HG03280 (cell line): Measurements from ENCODE around the gene C1D.
A peak's percentile ranks its signal among the peaks of the same experiment; 100 is the strongest.

Experiments used
- ATAC-seq: cut with Tn5 transposase; IDR thresholded peaks from one replicate; pipeline ENCODE4 v1.9.1; 2021; ENCODE audit warnings: mild to moderate bottlenecking, moderate library complexity; ENCODE audit not compliant: unreplicated experiment

Gene C1D

DNA sequence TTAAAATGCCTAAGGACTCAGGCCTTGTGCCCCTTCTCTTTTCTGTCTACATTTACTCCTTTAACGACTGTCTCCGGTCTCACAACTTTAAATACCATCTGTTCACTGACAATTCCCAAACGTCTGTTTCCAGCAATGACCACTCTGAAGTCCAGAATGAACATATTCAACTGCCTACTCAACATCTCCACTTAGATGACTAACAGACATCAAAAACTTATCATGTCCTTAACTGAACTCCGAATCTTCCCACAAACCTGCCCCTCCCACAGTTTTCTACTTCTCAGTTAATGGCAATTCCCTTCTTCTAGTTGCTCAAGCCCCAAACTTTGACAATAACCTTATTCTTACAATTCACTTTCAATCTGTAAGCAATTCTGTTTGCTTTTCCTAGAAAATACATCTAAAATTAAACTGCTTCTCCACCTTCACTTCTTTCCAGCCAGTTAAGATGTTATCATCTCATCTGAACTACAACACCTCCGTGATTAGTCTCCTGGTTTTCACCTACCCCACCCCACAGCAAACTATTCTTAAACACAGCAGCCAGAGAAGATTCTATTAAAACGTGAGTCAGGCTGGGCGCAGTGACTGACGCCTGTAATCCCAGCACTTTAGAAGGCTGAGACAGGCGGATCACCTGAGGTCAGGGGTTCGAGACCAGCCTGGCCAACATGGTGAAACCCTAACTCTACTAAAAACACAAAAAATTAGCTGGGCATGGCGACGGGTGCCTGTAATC is 2.8 kb downstream of the C1D start:
- ATAC-seq, result no peak

DNA sequence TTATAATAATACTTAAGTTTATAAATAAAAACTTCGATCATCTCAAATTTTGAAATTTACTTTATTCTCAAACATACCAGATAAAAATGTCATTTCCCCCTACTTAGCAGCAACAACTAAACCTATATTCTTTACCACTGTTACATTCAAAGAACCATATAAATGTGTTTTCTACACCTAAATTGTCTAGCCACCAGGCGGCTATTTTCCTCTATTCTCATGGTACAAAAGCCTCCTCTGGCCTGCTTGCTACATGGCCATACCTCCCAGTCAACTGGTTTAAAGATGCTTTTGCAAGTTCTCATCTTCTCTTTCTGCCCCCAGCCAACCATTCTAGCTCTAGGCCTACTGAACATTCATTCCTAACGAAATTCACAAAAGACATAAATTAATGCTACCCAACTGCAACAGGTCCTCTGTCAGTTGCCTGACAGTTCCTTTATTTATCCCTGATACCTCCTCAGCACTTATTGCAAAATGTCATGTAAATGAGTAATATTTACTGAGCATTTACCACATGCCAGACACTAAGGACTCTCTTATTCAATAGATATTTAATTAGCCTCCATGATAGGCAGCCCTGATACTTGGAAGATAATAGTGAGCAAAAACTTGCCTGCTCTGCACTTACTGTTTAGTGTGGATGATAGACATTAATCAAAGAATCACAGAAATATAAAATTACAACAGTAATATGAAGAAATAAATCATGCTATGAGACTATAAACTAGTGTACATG is 5.0 kb downstream of the C1D start:
- no peak for ATAC-seq

DNA sequence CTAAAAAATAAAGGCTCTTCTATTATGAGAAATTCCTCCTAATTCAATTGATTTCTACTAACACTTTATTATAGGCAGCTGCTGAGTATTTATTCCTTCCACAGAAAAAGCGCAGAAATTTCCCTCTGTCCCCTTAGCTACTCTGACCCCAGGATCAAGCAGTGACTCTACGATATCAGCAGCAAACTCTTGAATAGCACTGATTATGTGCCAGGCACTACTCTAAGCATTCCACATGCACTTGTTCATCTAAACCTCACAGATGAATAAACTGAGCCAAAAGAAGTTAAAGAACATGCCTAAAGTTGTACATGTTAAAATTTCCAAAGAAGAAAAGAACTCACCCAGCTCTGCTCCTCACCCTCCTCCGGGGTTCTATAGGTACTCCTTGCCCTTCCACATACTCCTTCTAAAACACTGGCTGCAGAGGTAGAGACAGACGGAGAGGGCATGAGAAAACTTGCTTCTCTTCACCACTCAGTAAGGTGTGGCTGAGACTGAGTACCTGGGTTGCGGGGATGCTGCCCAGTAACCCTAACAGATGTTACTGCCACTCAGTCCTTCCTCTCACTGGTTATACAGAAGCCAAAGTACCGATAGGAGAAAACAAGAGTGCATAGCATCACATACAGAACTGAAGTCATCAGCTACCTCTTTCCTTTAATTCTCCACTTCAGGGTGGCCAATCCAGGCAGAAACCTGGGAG is 9.9 kb downstream of the C1D start:
- ATAC-seq, result no peak

DNA sequence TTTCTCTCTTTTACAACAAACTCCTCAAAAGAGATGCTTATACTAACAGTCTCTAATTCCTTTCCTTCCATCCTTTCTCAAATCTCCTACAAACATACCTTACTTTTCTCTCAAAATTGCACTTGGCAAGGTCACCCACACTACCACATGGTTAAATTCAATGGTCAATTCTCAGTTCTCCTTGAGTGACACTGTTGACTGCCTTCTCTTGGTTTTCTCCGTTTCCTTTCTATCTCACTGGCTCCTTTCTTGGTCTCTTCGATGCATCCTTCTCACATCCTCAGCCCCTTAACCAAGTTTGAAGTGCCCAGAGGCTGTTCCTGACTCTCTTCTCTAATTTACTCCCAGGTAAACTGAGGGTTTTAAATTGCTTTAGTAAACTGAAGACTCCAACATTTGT is 12.5 kb downstream of the C1D start:
- no peak for ATAC-seq

DNA sequence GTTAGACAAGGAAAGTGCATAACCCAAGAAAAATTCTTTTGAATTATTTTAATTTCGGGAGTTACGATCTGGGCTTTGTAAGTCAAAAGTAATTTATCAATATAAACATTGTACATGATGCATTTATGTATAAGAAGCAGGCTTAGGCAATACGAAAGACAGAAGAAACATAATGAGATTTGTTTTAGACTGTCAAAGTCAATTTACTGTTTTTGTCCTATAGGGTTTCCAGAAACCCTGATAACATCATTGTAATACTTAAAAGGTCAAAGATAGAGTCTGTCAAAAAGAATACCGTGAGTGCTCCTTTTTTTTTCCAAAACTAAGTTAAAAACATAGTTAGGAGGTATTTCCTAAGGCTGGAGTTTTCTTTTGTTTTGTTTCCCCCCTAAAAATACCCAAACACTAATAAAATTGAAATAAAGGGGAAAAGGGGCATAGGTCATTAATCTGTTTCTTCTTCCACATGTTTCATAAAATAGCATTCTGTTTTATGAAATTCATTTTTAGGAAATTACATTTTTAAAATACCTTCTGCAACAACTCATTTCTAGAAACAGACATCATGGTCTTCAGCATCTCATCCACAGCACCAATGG is 16.1 kb downstream of the C1D start:
- ATAC-seq, result no peak

DNA sequence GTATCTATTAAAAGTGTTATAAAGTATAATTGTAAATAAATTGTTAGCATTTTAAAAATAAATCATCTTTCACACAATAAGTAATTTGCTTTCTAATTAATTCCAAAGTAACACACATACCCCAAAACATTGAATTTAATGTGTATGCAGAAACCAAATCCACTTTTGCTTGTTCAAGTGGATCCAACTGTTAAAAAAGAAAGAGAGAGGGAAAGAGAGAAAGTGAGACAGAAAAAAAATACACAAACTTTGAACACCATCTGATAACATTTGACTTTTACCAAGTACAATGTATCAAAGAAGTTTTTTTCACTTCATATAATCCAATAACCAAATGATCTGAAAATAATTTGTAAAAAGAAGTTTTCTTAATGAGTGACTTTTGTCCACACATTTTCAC is 16.6 kb downstream of the C1D start:
- ATAC-seq, result no peak

DNA sequence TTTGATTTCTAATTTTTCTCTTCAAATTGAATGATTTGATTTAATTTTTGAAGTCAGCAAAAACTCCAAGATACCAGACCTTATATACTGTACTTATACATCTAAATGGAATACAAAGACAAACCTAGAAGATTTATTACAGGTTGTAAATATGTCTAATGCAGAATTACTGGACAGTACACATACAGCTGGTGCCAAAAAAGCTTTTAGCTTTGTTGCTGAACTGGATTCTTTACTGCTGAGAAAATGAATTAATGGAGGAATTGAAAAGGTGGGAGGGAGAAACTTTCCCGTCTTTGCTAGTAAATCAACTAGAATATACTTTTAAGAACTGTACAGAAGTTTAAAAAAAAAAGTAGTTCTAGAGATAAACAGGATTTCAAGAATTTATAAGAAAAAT is 17.5 kb downstream of the C1D start:
- no peak for ATAC-seq

DNA sequence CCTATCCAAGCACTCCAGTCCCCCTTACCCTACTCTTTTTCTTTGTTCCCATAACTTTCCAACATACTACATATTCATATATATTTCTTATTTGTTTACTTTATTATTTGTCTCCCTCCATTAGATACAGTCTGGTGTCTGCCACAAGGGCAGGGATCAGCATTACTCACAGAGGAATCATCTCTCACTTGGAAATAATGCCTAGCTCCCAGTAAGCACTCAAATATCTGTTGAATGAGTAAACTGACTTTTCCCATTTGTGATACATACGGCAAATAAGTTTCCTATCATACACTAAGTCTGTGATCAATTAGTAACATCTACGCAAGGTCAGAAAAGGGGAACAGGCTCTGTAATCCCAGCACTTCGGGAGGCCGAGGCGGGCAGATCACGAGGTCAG is 18.7 kb downstream of the C1D start:
- no peak for ATAC-seq

DNA sequence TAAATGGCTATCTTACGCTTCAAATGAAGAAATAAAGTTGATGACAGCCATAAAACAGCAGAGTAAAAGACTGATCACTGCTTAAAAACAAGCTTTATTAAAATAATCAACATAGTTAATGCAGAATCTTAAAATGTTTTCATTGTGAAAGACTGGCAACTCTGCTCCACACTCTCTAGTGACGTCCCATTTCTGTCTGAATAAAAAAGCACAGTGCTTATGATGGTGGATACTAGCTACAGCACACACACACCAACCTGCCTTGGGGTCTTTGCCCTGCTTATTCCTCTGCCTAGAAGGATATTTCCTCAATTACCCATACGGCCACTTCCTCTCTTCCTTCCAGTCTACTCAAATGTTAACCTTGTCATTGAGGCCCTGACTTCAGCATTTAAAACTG is 19.1 kb downstream of the C1D start:
- ATAC-seq, result no peak

DNA sequence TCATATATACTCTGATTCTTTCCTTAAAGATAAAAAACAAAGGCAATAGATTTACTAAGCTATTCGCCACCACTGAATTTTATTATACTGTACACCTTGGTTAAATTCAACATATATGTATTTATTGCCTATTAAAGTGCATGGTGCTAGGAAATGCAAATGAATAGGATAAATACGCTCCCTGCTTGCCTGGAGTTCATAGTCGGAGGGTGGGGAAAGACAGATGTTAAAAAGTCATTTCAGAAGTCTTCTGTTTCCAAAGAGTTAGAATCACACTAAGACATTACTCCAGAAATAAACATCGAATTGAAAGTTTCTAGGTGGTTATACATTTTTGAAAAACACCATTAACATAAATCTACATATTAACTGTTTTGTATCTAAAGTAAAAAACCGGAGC is 19.8 kb downstream of the C1D start:
- no peak for ATAC-seq

DNA sequence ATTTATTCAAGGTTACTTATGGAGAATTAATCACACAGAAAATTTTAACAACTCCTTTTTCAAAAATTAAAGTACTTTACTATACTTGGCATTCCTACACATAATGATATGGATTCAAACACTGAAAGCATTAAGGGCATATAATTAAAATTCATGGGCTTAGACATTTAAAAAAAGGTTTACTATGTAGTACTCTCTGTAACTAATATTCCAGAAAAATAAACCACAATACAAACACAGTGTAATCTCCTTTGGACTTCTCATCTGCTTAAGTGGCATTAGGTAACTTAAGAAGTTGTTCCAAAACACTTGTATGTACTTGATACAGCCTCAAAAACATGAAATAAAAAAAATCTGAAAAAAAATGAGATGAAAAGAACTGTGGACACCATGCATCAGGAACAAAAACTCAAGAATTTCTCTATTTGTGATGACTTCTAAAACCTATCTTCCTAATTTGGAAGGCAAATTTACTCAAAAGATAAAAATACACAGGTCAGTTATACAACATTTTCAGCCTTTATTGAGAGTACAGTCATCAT is 21.0 kb downstream of the C1D start:
- ATAC-seq, result no peak

DNA sequence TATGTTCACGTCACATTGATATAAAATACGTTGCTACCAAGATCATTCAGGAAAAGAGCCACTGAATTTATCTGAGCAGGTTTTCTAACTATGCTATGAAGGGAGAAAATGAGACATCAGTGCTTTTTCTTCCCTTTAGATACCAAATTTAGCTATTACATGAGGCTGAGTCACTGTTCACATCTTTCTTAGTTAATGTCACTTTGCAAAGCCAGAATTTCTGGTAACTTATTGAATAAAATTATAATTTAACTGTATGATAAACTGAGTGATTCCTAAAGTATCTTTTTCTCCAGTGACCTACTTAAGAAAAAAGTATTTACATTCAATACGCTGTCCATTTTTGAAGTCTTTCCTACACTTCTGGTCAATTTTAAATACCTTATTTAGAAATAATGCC is 22.7 kb downstream of the C1D start:
- no peak for ATAC-seq

DNA sequence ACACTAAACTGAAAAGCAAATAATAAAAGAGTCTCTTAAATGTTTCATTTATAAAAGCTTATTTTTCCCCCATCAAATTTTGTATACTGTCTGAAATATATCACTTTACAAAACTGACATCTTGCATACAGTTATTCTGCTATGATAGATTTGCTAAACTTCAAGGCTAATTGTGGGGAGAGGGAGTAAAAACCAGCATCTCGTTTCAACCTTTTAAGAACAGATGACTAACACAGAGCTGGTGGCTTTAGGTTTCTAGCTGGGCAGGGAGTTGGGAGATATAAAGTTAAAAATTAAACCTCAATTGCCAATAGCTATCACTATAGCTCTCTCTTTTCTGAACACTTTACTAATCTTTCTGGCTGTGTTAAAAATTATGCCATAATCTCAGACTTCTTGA is 23.5 kb downstream of the C1D start:
- ATAC-seq, result no peak

DNA sequence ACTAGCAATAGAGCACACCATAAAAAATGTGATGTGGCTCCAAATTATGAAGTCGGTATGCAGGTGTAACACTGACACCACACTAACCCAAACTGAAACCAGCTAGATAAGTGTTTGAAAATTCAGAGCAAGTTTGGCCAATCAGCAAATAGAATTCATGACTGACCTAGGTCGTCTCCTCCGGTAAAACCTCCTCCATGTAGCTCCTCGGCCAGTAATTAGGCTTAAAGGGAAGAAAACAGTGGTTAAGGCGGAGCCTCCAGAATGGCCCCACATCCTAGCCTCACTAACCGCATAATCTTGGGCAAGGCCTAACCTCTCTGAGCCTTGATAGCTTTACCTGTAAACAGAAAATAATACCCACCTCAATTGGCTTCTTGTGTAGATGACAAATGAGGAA is 30.1 kb downstream of the C1D start:
- ATAC-seq, result no peak

DNA sequence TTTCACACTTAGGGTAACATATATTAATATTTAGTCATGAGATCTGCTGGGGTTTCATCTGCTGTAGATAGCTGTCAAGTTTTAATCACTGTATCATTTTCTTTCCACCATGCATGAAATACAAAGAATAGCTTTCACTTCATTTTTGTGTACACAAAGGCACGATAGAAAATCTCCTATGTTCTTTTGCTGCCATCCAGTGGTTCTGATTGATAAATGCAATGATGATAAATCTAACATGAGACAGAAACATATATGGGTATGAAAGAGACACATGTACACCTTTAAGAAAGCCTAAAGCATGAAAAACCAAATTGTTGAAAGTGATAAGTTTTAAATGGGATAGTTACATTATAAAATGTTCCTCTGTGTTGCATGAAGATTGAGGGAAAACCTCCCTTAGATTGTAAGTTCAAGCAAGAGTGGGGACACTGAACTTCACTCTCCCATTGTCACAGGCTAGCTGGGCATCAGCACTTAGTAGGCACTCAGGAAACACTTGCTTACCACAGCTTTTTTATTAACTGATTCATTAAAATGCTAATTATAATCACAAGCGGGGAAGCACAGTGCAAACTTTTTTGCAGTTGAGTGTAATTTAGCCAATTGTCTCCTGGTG is 31.2 kb downstream of the C1D start:
- ATAC-seq, result peak; percentile 73

DNA sequence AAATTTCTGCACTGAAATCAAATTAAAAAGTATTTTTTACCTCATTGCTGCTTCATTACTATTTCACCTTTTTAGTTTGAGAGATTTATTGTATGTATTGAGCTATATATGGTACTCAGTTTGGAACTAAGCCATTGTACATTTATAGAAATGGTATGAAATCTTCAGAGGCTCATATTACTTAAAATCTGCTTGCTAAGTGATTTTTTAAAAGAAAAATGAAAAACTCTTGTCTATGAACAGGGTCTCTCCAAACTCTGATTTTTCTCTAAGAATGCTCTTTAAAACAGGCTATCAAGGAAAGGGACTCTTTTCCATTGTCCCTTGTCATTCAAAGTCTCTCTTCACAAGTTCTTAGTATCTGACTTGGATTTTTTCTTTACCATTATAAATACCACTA is 31.8 kb downstream of the C1D start:
- ATAC-seq, result no peak

DNA sequence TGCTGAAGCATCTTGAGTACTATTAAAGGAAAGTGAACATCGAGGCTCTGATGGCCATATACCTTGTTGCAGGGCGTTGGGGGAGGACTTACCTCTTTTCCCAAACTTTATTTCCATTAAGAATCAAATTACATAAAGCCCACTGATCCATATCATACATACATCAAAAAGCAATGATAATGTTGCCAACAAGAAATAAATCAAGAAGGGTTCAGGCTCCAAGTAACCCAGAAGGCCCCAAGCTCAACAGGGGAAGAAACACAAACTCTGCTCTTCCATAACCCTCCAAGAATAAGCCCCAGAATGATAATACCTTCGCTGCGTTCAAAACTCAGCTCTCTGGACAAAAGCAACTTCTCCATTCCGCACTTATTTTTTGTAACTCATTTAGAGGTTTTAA is 32.3 kb downstream of the C1D start:
- no peak for ATAC-seq

DNA sequence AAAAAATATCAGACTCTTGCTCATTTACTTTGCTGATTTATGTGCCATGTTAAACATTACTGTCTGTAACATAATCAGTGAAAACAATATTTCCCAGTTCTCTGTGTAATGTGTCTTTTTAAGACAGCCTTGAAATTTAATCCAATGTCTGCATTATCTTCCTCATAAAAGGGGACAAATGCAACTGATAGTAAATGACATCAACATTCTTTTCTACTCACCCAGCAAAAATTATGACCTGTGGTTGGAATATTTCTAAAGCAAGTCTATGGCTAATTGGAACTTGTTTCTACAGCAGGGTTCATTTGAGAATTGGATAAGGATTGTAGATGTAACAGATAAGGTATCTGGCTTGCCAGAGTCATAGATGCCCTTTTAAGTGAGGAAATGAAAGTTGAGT is 34.8 kb downstream of the C1D start:
- no peak for ATAC-seq

DNA sequence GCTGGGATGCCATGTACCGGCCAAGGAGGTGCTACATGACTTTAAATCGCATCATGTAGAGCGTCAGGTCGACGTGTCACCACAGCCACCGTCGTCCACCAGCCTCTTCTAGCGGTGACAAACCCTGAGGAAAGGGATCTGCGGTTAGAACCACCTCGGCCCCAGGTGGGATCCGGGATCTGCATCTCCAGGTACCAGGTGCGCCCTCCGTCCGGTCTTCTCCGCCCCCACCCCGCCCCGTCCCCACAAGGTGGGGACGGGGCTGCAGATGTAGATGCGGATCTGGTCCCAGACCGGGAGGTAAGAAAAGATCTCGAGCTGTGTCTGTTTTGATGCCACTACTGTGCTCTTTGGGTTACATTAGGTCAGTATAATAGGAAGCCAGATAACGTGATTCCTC is 38.4 kb downstream of the C1D start:
- no peak for ATAC-seq

DNA sequence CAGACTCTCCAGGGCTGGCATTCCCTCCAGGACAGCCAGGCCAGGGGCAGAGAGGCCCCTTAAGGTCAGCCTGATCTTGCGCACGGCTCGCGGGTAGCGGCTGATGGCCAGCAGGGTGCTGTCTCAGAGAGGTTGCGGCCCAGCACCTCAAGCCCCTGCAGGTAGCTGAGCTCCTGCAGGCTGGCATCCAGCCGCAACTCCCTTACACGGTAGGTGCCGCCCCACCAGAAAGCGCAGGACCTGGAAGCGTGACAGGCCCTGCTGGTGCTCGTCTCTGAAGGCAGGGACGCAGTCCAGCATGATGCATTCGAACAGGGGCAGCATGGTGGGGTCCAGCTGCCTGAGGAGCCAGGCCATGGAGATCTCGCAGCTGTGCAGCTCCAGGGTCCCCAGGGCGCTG is 38.9 kb downstream of the C1D start:
- no peak for ATAC-seq

DNA sequence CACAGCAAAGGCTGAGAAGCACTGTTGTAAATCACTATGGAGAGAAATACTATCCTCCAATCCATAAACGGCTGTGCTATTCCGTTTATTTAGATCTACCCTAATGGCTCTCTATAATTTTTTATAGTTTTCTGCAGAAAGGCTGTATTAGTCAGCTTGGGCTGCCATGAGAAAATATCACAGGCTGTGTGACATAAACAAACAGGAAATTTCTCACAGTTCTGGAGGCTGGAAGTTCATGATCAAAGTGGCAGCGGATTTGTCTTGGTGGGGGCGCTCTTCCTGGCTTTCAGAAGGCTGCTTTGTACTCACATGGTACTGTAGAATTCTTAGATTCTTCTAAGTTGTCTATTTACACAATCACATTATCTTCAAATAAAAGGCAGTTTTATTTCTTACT is 44.1 kb downstream of the C1D start:
- no peak for ATAC-seq
